Activated CD4-positive, alpha-beta T cell treated with anti-CD3 and anti-CD28 coated beads, Interleukin-2, amount 10 ng/mL, durations not matched to agents 7 days and 5 days (primary cell): Measurements from ENCODE around the gene RANBP3. TPM values are rescaled to one million over a fixed set of nuclear protein-coding genes. Genes with fewer than 3 reads are reported as not detected.

Experiments used
- CTCF ChIA-PET: fragments of 350-600 bp; sonication (Branson Sonifier 250); formaldehyde crosslinking; loops from one replicate; lab custom pipeline; 2021; ENCODE audit warnings: antibody characterized with exemption; lab: Charles Lee
- POLR2A ChIA-PET: fragments of 350-600 bp; sonication (Branson Sonifier 250); formaldehyde crosslinking; loops from one replicate; lab custom pipeline; 2021; ENCODE audit warnings: antibody characterized with exemption; lab: Charles Lee
- DNase-seq: peaks from one replicate; pipeline ENCODE4 v3.0.0-alpha.2; 2020
- H3K27ac Mint-ChIP-seq: one replicate; pipeline ENCODE4 v1.8.0; 2021; ENCODE audit warnings: mild to moderate bottlenecking, moderate library complexity, mixed read lengths
- H3K27me3 Mint-ChIP-seq: one replicate; pipeline ENCODE4 v1.8.0; 2021; ENCODE audit warnings: mixed read lengths
- H3K36me3 Mint-ChIP-seq: one replicate; pipeline ENCODE4 v1.8.0; 2021; ENCODE audit warnings: low read depth, mixed read lengths
- H3K4me1 Mint-ChIP-seq: one replicate; pipeline ENCODE4 v1.8.0; 2021; ENCODE audit warnings: mixed read lengths
- H3K4me3 Mint-ChIP-seq: one replicate; pipeline ENCODE4 v1.8.0; 2021; ENCODE audit warnings: mild to moderate bottlenecking, moderate library complexity, mixed read lengths
- H3K9me3 Mint-ChIP-seq: one replicate; pipeline ENCODE4 v1.8.0; 2021; ENCODE audit warnings: mixed read lengths
- total RNA-seq, 2 experiments: library from RNA; stranded (reverse); gene quantifications; one replicate each; pipeline ENCODE4 v1.2.3, GENCODE V29; 2021

Gene RANBP3
- total RNA-seq, 2 experiments from 2014 or later, result 97.4 to 98.0 TPM

DNA sequence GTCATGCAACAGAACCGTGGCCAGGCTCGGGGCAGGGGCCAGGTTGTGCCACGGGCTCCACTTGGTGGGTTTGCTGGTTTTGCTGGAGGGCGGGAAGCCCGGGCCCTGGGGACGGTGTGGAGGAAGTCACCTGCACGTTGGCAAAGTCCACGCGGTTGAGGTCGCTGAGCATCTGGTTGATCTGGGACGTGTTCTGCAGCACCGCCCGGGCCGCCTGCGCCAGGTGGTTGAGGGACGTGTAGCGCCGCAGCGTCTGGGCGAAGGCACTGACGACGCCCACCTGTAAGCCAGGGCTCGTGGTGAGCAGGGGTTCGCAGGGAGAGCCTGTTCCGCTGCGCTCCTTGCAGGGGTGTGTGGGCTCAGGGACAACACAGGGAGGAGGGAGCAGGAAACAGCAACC, 24.7 kb upstream of the RANBP3 start:
- H3K27ac Mint-ChIP-seq, result no peak overlapping the region
- H3K36me3 Mint-ChIP-seq, result no peaks in the 10 kb centered on the region
- H3K27me3 Mint-ChIP-seq, result no peaks in the 10 kb centered on the region
- no peak for DNase-seq
- ChIA-PET POLR2A (no interaction called here), CTCF (interaction anchor here (1.1 kb wide), 2 partner anchors 14 to 199 kb away, joined by 3 to 5 read pairs; no protein-coding TSS in a partner anchor)
- no peaks in the 10 kb centered on the region for H3K4me1 Mint-ChIP-seq
- no peaks in the 10 kb centered on the region for H3K9me3 Mint-ChIP-seq
- H3K4me3 Mint-ChIP-seq, result no peak overlapping the region

DNA sequence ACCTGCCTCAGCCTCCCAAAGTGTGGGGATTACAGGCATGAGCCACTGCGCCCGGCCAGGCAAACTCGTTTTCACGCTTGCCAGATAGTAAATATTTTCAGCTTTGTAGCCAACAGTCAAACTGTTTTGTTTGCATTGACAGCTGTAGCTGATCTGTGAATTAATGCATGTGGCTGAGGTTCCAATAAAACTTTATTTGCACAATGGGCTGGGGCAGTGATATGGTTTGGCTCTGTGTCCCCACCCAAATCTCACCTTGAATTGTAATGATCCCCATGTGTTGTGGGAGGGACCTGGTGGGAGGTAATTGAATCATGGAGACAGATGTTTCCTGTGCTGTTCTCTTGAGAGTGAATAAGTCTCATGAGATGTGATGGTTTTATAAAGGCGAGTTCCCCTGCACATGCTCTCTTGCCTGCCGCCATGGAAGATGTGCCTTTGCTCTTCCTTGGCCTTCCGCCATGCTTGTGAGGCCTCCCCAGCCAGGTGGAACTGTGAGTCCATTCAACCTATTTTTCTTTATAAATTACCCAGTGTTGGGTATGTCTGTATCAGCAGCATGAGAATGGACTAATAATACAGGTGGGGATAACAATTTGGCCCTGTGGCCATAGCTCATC, 22.4 kb upstream of the RANBP3 start:
- DNase-seq, result no peak
- H3K36me3 Mint-ChIP-seq, result no peaks in the 10 kb centered on the region
- no peak overlapping the region for H3K4me3 Mint-ChIP-seq
- no peaks in the 10 kb centered on the region for H3K27me3 Mint-ChIP-seq
- CTCF ChIA-PET, result interaction anchor here (1.3 kb wide), 1 partner anchor 22 kb away, joined by 3 read pairs; no protein-coding TSS in a partner anchor
- no peaks in the 10 kb centered on the region for H3K9me3 Mint-ChIP-seq
- H3K4me1 Mint-ChIP-seq, result no peaks in the 10 kb centered on the region
- POLR2A ChIA-PET, result no interaction called here
- no peak overlapping the region for H3K27ac Mint-ChIP-seq

- H3K27me3 Mint-ChIP-seq, result no peaks in the 10 kb centered on the region
- H3K36me3 Mint-ChIP-seq, result no peaks in the 10 kb centered on the region
- no peaks in the 10 kb centered on the region for H3K4me1 Mint-ChIP-seq
- ChIA-PET POLR2A (no interaction called here), CTCF (interaction anchor here (1.3 kb wide), 1 partner anchor 22 kb away, joined by 3 read pairs; no protein-coding TSS in a partner anchor)
- H3K27ac Mint-ChIP-seq, result no peak overlapping the region
- no peak for DNase-seq
- no peak overlapping the region for H3K4me3 Mint-ChIP-seq
- no peaks in the 10 kb centered on the region for H3K9me3 Mint-ChIP-seq
Measured at GRCh38 chr19:5999693-6000092, 21.8 kb upstream of the RANBP3 start.

GRCh38 chr19:5997371-5997770, 19.4 kb upstream of the RANBP3 start:
- no peak overlapping the region for H3K4me3 Mint-ChIP-seq
- POLR2A ChIA-PET, result no interaction called here
- H3K36me3 Mint-ChIP-seq, result no peaks in the 10 kb centered on the region
- no peak for DNase-seq
- H3K27ac Mint-ChIP-seq, result no peak overlapping the region
- no peaks in the 10 kb centered on the region for H3K9me3 Mint-ChIP-seq
- H3K27me3 Mint-ChIP-seq, result no peaks in the 10 kb centered on the region
- H3K4me1 Mint-ChIP-seq, result no peaks in the 10 kb centered on the region
- CTCF ChIA-PET, result interaction anchor here (1.2 kb wide), 1 partner anchor 9 kb away, joined by 3 read pairs; no protein-coding TSS in a partner anchor

GRCh38 chr19:5996623-5997320, 18.8 kb upstream of the RANBP3 start:
- CTCF ChIA-PET, result no interaction called here
- no peaks in the 10 kb centered on the region for H3K27me3 Mint-ChIP-seq
- no peak for DNase-seq

DNA sequence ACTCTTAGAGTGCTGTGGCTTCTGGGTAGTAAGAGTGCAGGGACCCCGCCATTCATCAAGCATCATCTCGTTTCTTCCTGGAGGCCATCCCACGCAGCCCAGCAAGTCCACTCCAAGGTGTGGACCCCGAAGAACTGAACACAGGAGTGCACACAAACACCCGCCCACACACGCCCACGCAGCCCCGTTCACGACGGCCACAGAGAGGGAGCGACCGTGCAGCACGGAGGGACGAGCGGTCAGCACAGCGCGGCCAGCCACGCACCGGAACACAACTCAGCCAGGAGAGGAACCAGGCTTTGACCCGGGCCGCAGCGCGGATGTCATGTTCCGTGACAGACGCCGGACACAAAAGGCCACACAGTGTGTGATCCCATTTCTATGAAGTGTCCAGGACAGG, 18.2 kb upstream of the RANBP3 start:
- H3K36me3 Mint-ChIP-seq, result no peaks in the 10 kb centered on the region
- H3K4me1 Mint-ChIP-seq, result no peaks in the 10 kb centered on the region
- POLR2A ChIA-PET, result no interaction called here
- H3K27me3 Mint-ChIP-seq, result no peaks in the 10 kb centered on the region
- no peak overlapping the region for H3K4me3 Mint-ChIP-seq
- H3K27ac Mint-ChIP-seq, result no peak overlapping the region
- CTCF ChIA-PET, result no interaction called here
- no peaks in the 10 kb centered on the region for H3K9me3 Mint-ChIP-seq
- DNase-seq, result no peak

More at GRCh38 chr19:5996623-5997320, 18.8 kb upstream of the RANBP3 start:
- no peak overlapping the region for H3K4me3 Mint-ChIP-seq
- POLR2A ChIA-PET, result no interaction called here
- no peaks in the 10 kb centered on the region for H3K36me3 Mint-ChIP-seq
- H3K9me3 Mint-ChIP-seq, result no peaks in the 10 kb centered on the region
- no peak overlapping the region for H3K27ac Mint-ChIP-seq
- H3K4me1 Mint-ChIP-seq, result no peaks in the 10 kb centered on the region

GRCh38 chr19:5995606-5996005, 17.7 kb upstream of the RANBP3 start:
- H3K4me1 Mint-ChIP-seq, result no peaks in the 10 kb centered on the region
- ChIA-PET CTCF (no interaction called here), POLR2A (no interaction called here)
- no peaks in the 10 kb centered on the region for H3K27me3 Mint-ChIP-seq
- H3K4me3 Mint-ChIP-seq, result no peak overlapping the region
- no peak overlapping the region for H3K27ac Mint-ChIP-seq
- no peaks in the 10 kb centered on the region for H3K36me3 Mint-ChIP-seq
- no peak for DNase-seq
- H3K9me3 Mint-ChIP-seq, result no peaks in the 10 kb centered on the region

GRCh38 chr19:5994405-5995165, 16.6 kb upstream of the RANBP3 start:
- no peaks in the 10 kb centered on the region for H3K36me3 Mint-ChIP-seq
- POLR2A ChIA-PET, result no interaction called here
- H3K27me3 Mint-ChIP-seq, result no peaks in the 10 kb centered on the region
- H3K4me1 Mint-ChIP-seq, result peaks cover 1% of the 10 kb centered on the region
- no peak for DNase-seq
- H3K27ac Mint-ChIP-seq, result no peak overlapping the region
- H3K4me3 Mint-ChIP-seq, result no peak overlapping the region
- no peaks in the 10 kb centered on the region for H3K9me3 Mint-ChIP-seq
- CTCF ChIA-PET, result interaction anchor here (1.4 to 2.3 kb wide), 2 partner anchors 11 to 28 kb away, joined by 3 to 6 read pairs; no protein-coding TSS in a partner anchor

DNA sequence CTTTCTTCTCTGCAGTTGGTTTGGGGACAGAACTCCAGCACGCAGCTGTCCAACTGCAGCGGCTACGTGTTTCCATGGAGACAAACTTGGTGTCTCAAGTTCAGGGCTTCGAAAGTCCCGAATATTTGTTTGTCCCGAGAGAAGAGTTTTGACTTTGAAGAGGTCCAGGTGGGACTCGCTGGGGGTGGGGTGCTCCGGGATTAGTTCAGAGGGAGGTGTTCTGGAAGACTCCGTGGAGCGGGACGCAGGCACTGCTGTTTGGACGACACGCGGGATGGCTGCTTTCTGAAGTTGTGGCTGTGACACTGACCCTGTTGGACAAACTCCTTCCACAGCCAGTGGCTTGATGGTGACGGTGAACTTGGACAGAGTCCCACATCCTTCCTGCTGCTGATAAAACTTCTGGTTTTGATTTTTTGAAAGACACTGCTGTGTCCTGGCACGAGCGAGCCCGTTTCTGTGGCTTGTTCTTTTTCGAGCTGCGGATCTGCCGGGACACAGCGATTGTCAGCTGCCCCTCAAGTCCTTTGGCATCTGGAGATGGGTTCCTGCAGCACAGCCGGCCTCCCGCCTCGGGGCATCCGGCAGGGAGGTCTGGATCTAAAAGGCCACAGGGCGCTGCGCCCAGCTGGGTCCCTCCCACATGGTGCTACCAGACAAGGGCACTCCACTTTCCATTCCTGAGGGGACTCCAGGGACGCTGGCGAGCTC, 15.9 kb upstream of the RANBP3 start:
- CTCF ChIA-PET, result interaction anchor here (1.4 to 2.3 kb wide), 2 partner anchors 10 to 29 kb away, joined by 3 to 6 read pairs; no protein-coding TSS in a partner anchor
- H3K9me3 Mint-ChIP-seq, result no peaks in the 10 kb centered on the region
- no peak for DNase-seq

DNA sequence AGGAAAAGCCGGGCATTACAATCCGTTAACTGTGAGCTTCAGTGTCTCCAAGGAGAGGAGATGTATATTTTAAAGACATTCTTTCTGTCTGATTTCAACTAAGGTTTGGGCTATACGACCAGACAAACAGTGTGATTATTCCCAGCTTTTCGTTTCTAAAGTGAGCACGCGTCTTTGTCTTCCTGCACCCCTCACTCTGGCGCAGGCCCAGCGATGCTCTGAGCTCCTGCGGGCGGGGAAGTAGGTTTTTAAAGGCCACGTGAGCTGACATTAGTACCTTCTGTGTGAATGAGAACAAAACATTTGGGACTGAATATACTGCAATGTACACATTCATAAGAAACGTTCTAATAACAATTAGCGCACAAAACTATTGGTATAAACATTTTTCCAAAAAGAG, 15.3 kb upstream of the RANBP3 start:
- CTCF ChIA-PET, result interaction anchor here (0.6 to 2.3 kb wide), 2 partner anchors 29 to 712 kb away, joined by 5 to 6 read pairs; no protein-coding TSS in a partner anchor
- Mint-ChIP-seq H3K27me3 (no peaks in the 10 kb centered on the region), H3K36me3 (no peaks in the 10 kb centered on the region), H3K27ac (no peak overlapping the region), H3K9me3 (no peaks in the 10 kb centered on the region), H3K4me1 (peaks cover 4% of the 10 kb centered on the region), H3K4me3 (no peak overlapping the region)
- POLR2A ChIA-PET, result no interaction called here
- DNase-seq, result no peak

More for the DNA sequence above, 15.9 kb upstream of the RANBP3 start:
- H3K4me3 Mint-ChIP-seq, result no peak overlapping the region
- H3K36me3 Mint-ChIP-seq, result no peaks in the 10 kb centered on the region
- H3K4me1 Mint-ChIP-seq, result peaks cover 2% of the 10 kb centered on the region
- POLR2A ChIA-PET, result no interaction called here
- H3K27ac Mint-ChIP-seq, result no peak overlapping the region
- no peaks in the 10 kb centered on the region for H3K27me3 Mint-ChIP-seq

DNA sequence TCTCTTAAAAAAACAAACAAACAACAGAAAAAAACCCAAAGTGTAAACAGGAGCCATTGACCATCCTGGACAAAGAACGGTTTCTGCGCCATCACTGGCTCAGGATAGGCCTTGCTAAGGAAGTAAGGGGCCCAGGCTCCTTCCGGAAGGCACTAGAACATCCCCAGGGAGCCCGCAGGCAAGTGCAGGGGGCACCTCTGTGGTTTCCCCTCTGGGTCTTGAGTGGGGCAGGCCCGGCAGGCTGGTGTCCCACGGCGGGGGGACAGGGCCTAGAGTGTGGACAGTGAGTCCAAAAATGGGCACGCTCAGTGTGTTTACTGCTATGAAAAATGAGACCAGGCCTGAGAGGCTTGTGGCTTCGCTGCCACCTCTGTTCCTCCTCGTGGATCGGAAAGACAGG, 14.8 kb upstream of the RANBP3 start:
- no peak overlapping the region for H3K4me3 Mint-ChIP-seq
- no peak overlapping the region for H3K27ac Mint-ChIP-seq
- H3K36me3 Mint-ChIP-seq, result no peaks in the 10 kb centered on the region
- no peak for DNase-seq
- H3K4me1 Mint-ChIP-seq, result peaks cover 6% of the 10 kb centered on the region
- no peaks in the 10 kb centered on the region for H3K9me3 Mint-ChIP-seq
- H3K27me3 Mint-ChIP-seq, result no peaks in the 10 kb centered on the region
- POLR2A ChIA-PET, result no interaction called here
- CTCF ChIA-PET, result interaction anchor here (0.6 to 2.3 kb wide), 3 partner anchors 30 to 712 kb away, joined by 3 to 6 read pairs (median 5); no protein-coding TSS in a partner anchor

GRCh38 chr19:5991244-5991838, 13.4 kb upstream of the RANBP3 start:
- POLR2A ChIA-PET, result no interaction called here
- Mint-ChIP-seq H3K4me1 (peaks cover 14% of the 10 kb centered on the region), H3K27me3 (no peaks in the 10 kb centered on the region), H3K36me3 (no peaks in the 10 kb centered on the region), H3K4me3 (no peak overlapping the region), H3K9me3 (no peaks in the 10 kb centered on the region), H3K27ac (no peak overlapping the region)
- CTCF ChIA-PET, result interaction anchor here (1.2 to 2.1 kb wide), 2 partner anchors 12 to 37 kb away, joined by 3 to 5 read pairs; no protein-coding TSS in a partner anchor
- DNase-seq, result no peak
